AG09319 (cell line): Measurements from ENCODE around the gene DOK6.
"Not testable (repeated sequence)": the region's sequence is repeated elsewhere in the genome, so short reads cannot be mapped to it uniquely, and the experiment has no call there.

ENCODE experiments used
- DNase-seq: peaks from one replicate; pipeline ENCODE4 v3.0.0-alpha.2; 2010; ENCODE audit warnings: low read depth; ENCODE audit errors: extremely low read depth
- TF ChIP-seq, protein P1 (sequence below): IDR thresholded peaks from 2 replicates; pipeline ENCODE4 v1.5.1; 2011; ENCODE audit warnings: low read depth, mild to moderate bottlenecking, inconsistent platforms, low read length, moderate library complexity

The DOK6 gene

DNA sequence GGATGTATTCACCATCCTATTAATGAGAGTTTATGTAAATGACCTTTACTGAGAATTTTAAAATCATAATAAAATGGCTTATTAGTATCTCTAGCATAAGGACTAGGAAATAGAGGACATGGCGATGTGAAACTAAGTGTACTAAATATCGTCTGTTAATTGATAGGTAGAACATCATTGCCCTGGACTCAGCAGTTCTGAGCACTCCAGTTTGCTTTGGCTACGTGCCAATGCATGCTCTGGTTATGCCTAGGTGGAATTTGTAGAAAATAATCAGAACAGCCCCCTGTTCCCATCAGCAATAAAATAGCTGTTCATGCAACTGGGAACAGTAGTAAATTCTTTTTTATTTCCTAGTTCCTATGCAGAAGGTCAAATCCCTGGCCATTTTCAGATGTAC is 247.8 kb downstream of the DOK6 start:
- TF ChIP-seq, protein P1, sequence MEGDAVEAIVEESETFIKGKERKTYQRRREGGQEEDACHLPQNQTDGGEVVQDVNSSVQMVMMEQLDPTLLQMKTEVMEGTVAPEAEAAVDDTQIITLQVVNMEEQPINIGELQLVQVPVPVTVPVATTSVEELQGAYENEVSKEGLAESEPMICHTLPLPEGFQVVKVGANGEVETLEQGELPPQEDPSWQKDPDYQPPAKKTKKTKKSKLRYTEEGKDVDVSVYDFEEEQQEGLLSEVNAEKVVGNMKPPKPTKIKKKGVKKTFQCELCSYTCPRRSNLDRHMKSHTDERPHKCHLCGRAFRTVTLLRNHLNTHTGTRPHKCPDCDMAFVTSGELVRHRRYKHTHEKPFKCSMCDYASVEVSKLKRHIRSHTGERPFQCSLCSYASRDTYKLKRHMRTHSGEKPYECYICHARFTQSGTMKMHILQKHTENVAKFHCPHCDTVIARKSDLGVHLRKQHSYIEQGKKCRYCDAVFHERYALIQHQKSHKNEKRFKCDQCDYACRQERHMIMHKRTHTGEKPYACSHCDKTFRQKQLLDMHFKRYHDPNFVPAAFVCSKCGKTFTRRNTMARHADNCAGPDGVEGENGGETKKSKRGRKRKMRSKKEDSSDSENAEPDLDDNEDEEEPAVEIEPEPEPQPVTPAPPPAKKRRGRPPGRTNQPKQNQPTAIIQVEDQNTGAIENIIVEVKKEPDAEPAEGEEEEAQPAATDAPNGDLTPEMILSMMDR = no peak
- no peak for DNase-seq

DNA sequence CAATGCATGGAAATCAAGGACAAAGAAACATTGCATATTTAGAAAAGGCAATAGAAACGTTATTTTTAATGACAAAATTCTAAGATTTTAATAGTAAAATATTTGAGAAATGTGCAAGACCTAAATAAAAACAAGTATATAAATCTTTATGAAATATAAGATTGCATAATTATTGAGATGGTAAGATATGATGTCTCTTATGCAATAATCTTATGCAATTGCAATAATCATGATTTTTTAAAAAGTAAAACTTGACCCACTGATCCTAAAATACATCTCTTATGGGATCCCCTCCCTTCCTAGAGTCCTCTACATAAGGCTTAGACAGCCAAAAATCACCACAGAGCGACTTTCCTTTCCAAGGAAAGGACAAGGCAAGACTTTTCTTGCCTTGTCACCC is 249.0 kb downstream of the DOK6 start:
- TF ChIP-seq, protein P1 = no peak
- DNase-seq = no peak

DNA sequence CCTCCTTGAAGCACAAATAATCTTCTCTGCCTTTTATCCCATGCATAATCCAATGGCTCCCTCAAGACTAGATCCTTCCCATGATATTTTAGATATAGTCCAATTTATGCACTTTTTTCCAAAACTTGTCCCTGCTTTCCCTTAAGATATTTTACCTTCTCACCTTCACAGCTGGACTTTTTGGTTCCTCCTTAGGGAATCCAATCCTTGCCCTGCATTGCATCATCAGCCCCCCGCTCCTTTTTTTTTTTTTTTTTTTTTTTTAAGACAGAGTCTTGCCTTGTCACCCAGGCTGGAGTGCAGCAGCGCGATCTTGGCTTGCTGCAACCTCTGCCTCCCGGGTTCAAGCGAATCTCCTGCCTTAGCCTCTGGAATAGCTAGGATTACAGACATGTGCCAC is 250.6 kb downstream of the DOK6 start:
- TF ChIP-seq, protein P1 = no peak
- no peak for DNase-seq

DNA sequence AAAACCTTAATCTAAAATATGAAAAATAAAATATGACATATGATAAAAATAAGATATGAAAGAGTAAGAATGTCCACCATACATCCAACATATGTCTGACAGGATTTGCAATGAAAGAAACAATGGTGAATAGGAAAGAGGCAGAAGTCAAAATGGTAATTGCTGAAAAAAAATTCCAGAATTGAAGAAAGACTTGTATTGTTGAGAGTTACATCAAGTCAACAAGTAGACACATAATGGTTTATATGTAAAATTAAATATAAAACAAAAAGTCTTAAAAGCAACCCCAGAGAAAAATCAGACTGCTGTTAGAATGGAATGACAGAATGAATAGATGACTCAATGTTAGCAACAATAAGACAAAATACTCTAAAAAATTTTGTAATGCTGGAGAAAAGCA is 255.1 kb downstream of the DOK6 start:
- TF ChIP-seq, protein P1 = no peak
- DNase-seq = no peak

DNA sequence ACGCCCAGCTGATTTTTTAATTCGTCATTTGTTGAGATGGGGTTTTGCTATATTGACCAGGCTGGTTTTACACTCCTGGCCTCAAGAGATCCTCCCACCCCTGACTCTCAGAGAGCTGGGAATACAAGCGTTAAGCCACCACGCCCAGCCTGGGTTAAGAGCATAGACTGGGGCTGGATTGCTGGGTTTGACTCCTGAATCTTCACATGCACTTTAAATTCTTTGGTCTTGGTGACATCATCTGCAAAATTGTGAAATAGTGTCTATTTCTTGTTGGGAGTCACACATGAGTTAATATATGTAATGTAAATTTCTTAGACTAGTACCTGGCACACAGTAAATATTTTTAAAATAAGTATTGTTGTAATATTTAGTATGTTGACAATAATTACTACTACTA is 257.4 kb downstream of the DOK6 start:
- DNase-seq = no peak

DNA sequence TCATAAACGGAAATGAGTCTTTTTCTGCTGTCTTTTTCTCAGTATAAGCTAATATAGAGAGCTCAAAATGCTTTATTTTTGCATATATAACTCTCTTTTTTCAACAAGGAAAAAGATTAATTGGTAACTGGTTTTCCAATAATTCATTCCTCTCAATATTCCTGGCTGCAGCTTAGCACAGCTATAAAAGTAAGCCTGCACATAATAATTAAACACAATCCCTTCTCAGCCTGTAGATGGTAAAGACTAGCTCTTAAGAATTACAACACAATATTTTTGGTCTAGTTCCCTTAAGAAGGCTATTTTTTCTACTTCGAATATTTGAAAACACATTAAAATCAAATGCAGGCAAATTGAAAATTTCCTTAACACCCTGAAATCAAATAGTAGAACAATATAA is 258.0 kb downstream of the DOK6 start:
- DNase-seq = no peak
- TF ChIP-seq, protein P1 = no peak

More for the DNA sequence above, 257.4 kb downstream of the DOK6 start:
- TF ChIP-seq, protein P1 = no peak

DNA sequence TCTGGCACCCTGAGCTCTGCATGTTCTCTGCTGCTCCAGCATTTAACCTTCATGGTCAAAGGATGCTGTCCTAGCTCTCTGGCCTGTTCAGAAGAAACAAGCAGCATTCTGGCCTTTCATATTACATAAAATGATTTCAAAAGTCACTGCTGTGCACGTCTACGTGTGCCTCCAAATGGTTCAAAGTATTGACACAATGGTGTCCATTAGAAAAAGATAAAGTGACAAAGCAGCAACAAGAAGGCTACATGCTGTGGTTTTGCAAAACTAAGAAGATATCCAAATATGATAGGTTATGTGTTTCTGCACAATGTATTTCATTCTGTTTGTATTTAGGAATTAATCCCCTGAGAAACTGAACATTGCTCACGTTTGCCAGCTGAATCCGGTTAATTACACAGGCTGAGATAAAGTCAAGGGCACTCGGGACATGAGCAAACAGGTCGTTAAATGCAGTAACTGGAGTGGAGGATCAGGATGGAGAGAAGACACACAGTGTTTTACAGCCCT is 258.5 kb downstream of the DOK6 start:
- DNase-seq = no peak
- TF ChIP-seq, protein P1 = no peak

DNA sequence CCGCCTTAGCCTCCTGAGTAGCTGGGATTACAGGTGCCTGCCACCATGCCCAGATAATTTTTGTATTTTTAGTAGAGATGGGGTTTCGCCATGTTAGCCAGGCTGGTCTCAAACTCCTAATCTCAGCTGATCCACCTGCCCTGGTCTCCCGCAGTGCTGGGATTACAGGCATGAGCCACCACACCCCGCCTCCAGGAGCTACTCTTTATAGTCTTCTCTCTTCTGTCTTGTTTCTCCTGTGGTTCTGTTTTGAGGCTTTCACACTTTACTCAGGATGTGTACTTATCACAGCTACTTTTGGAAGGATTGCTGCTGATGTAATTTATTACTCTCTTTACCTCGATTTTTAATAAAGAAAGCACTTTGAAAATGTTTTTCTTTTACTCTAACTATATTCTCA is 261.4 kb downstream of the DOK6 start:
- DNase-seq = not testable (repeated sequence)
